NCI-H187 treated with DMSO at 0.1 percent for 48 hours (cell line): ENCODE measurements around the gene DNMT1.

Source experiments
- DNase-seq: peaks from one replicate; lab custom pipeline; 2025; lab: John Stamatoyannopoulos, UW

DNMT1 gene

DNA sequence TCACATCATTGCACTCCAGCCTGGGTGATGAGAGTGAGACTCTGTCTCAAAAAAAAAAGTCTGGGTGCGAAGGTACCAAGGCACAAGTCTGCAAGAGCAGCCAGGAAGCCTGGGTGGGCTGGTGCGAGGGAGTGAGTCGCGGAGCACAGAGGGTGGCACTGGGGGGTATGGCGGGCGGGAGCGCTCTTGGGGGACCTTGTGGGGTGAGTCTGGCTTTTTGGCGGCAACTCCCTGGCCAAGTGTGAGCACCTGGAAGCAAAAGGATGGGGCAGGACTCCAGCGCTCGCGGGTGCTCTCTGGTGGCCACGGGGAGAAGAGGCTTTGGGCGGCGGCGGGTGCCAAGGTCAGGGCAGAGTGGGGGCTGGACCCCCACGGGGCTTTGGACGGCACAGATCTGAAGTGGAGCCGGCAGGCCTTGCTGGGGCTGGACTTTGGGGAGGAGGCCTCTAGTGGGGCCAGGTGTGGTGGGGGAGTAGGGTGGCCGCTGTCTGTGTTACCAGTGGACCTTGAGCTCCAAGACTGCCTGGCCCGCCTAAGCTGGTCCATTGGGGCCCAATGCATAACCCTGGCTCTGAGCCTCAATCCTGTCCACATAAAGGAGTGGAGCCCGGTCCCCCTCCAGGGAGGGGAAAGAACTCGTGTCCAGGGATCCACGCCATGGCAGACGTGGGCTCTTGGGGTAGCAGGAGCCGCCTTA is 81.7 kb downstream of the DNMT1 start:
- DNase-seq, result no peak

GRCh38 chr19:10112037-10112761 is 82.6 kb downstream of the DNMT1 start:
- DNase-seq, result no peak

DNA sequence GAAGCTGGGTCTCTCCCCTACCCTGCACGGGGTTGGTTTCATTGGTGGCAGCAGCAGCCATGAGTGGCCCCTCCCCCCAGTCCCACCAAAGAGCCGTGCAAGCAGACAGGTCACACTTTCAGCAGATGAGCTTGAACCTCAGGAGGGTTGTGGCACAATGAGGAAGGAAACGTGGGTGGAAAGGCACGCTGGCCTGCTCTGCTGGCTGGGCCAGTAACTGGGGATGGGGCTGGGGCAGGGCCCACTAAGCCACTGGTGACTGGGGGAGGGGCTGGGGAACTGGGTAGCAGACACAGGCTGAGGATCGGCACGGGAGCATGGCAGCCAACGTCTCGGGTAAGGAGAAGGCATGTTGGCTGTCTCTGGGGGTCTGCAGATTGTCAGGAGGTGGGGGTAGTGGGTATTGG is 83.3 kb downstream of the DNMT1 start, which contains the start of gene P2RY11:
Gene P2RY11, plus strand, starts transcription at position 289 of the 407 bp plus-strand sequence. Its CDS starts 29 bp downstream, at position 318.
- no peak for DNase-seq

DNA sequence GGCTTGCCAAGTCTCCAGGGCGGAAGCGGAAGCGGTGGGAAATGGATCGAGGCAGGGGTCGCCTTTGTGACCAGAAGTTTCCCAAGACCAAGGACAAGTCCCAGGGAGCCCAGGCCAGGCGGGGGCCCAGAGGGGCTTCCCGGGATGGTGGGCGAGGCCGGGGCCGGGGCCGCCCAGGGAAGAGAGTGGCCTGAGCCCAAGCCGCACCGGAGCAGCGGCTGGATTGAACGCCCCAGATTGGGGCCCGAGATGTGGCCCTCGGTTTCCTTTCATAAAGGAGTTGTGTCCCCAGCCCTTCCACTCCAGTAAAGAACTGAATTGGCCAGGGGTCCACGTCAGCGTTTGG is 83.8 kb downstream of the DNMT1 start:
- DNase-seq, result no peak

- DNase-seq, result no peak
Measured at GRCh38 chr19:10110076-10110971, 84.4 kb downstream of the DNMT1 start.

DNA sequence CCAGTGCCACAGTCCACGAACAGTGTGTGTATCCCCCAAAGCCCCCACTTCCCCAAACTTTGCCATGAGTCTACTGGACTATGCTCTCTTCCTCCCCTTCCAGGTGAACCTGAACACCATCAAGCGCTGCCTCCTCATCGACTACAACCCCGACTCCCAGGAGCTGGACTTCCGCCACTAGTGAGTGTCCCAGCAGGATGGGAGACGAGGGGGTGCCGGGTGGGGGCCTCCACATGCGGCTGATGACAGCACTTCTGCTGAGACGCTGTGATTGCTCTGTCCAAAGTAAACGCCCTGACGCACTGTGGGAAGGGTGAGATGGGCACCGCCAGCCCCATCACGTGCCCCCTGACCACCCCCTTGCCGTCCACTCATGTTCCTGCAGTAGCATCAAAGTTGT is 85.2 kb downstream of the DNMT1 start:
- DNase-seq, result no peak

DNA sequence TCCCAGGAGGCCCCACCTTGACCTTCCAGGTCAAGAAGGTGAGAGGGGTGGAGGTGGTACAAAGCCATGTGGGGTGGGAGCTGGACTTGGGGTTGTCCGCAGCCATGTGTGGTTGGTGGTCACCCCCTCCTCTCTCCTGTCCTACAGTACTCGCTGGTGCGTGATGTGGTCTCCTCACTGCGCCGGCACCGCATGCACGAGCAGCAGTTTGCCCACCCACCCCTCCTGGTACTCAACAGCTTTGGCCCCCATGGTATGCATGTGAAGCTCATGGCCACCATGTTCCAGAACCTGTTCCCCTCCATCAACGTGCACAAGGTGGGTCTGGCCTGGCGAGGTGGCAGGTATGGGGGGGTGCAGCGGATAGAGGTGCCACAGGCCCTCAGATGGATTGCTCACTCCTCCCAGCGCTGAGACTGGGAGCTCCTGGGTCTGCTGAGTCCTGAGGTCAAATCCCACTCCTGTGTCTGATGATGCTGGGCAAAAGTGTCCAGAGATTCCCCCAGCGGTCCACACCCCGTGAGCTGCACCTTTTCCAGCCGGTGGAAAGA is 86.9 kb downstream of the DNMT1 start:
- DNase-seq, result no peak

- no peak for DNase-seq
Measured at GRCh38 chr19:10107254-10107653, 87.5 kb downstream of the DNMT1 start.

DNA sequence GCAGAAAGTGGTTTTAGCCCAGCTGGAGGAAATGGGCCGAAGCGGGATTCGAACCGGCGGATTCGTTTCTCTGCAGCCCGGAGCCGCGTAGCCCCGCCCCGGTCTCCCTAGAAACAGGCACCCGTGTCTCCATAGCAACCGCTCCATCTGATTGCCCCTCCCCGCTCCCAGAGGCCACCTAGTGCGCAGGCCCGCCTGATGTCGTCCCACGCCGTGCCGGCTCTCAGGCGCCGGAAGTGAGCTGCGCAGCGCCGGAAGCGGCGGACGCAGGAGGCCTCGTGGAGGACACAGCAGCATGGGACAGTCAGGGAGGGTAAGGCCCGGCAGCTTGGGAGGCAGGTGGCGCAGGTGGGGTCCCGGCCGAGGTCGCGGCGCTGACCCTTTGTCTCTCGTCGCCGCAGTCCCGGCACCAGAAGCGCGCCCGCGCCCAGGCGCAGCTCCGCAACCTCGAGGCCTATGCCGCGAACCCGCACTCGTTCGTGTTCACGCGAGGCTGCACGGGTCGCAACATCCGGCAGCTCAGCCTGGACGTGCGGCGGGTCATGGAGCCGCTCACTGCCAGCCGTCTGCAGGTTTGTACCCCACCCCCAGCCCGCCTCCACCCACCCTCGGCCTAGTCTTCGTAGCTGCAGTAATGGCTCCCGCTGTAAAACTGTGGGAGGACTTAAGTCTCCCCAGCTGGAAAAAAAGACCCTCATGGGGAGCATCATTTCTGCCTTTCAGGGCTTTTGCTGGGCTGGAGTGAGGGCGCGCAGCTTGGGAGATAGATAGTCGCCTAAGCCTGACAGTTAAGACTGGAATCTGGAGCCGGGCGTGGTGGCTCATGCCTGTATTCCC is 88.4 kb downstream of the DNMT1 start, which contains the start of gene PPAN:
Gene PPAN, plus strand, starts transcription at position 263 of the 837 bp plus-strand sequence. Its CDS starts 33 bp downstream, at position 296.
- DNase-seq, result peak; percentile 78

DNA sequence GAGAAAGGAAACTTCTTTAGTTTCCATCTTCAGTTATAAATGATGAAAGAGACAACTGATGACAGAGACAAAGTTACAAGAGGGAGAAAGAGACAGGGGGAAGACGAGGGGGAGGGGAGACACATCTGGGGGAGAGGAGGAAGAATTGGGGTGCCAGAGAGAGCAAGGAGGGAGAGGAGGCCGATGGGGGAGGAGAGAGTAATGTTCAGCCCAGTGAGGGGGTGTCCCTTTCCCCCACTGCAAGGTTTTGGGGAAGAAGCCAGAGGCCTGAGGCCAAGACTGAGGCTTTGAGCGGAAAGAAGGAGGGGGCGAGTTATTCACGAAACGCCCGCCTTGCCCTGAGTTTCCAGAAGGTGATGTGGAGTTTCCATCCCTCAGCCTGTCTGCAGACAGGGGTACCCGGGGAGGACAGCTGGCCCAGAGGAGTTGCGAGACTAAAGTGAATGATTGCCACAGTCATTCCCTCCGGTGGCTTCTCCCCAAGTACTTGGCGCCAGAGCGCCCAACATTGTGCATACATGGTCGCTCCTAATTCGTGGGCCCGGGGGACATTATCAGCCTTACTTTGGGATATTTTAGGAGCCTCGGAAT is 89.1 kb downstream of the DNMT1 start:
- DNase-seq, result no peak

DNA sequence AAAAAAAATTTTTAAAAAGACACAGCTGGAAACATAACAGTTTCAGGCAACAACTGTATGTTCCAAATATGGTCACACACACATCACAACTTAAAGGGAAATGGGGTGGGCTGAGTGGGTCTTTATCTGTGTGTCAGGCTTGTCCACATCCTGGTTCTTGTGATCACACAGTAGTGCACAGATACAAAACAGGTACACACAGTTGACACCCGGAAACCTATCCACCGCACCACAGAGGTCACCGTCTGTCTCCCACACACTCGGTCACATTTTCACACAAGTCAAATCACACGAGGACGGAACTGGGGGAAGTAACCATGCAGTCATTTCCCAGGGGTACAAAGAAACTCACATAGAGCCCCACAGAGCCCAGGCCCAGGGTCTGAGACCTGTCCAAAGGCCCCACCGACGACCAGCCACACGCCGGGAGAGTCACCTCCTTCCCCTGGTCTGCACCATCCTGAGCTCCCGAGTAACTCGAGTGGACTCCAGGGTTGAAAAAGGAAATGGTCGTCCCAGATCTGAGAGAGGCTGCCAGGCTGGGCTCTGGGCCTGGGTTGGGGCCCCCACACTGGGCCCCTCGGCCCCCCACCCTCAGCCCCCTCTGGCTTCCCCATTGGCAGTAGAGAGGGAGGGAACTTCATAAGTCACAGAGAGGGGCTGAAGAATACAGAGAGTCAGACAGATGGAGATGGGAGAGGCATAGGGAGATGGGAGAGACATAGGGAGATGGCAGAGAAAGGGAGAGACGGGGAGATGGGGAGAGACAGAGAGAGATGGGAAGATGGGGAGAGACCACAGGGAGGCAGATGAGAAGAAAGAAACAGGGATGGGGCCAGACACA is 89.9 kb downstream of the DNMT1 start:
- DNase-seq, result no peak

GRCh38 chr19:10104130-10104513 is 90.6 kb downstream of the DNMT1 start:
- DNase-seq, result no peak

DNA sequence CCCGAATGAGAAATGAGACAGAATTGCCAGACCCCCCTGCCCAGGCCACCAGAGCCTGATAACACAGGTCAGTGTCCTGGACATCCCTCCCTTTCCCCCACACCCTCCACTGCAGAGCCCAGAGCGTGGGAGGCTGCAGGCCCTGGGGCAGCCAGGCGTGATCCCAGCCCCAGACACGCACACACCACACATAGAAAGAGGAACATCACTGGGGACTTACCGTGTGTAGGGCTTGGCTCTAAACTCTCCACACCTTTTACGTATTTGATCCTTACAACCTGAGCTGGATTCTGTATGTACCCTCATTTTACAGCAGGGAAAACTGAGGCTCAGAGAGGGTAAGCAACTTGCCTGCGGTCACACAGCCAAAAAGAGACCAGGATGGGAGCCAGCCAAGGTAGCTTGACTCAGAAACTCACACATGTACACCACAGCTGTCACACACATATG is 91.9 kb downstream of the DNMT1 start:
- no peak for DNase-seq

DNA sequence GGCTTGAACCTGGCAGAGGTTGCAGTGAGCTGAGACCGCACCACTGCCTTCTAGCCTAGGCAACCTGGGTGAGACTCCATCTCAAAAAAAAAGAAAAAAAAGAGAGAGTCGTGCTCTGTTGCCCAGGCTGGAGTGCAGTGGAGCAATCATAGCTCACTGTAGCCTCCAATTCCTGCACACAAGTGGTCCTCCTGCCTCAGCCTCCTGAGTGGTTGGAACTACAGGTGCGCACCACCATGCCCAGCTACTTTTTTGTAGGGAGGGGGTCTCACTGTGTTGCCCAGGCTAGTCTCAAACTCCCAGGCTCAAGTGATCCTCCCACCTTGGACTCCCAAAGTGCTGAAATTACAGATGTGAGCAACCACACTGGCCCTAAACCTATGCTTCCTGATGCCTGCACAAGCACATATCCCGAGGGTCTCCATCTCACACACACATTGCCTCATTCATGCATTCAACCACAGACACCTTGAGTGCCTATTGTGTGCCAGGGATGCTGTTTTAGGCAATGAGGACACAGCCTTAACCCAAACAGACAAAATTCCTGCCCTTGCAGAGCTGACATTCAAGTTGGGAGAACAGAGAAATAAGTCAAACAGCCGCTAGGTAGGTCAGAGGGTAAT is 94.5 kb downstream of the DNMT1 start:
- no peak for DNase-seq

DNA sequence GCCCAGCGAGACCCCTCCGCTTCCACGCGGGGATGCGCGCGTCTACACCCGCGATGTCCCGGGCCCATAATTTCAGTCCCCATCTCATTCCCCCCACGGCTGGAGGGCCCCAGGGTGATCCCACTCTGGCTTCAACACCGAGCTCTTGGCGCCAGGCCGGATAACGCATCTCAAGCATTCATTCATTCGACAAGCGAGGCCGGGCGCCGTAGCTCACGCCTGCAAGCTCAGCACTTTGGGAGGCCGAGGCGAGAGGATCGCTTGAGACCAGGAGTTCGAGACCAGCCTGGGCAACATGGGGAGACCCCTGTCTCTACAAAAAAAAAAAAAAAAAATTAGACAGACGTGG is 98.2 kb downstream of the DNMT1 start:
- no peak for DNase-seq

GRCh38 chr19:10095948-10096614 is 98.7 kb downstream of the DNMT1 start:
- no peak for DNase-seq

- DNase-seq, result no peak
Measured at GRCh38 chr19:10095622-10095947, 99.2 kb downstream of the DNMT1 start.

GRCh38 chr19:10093295-10094186 is 101.2 kb downstream of the DNMT1 start:
- DNase-seq, result no peak
